ENCODE results near the gene TASP1. TPM values are rescaled to one million over a fixed set of nuclear protein-coding genes. Genes with fewer than 3 reads are reported as not detected.
"Not testable (repeated sequence)": the region's sequence is repeated elsewhere in the genome, so short reads cannot be mapped to it uniquely, and the experiment has no call there.

TASP1 gene
- total RNA-seq, 1 donor from 2014 or later: 9.2 TPM

DNA sequence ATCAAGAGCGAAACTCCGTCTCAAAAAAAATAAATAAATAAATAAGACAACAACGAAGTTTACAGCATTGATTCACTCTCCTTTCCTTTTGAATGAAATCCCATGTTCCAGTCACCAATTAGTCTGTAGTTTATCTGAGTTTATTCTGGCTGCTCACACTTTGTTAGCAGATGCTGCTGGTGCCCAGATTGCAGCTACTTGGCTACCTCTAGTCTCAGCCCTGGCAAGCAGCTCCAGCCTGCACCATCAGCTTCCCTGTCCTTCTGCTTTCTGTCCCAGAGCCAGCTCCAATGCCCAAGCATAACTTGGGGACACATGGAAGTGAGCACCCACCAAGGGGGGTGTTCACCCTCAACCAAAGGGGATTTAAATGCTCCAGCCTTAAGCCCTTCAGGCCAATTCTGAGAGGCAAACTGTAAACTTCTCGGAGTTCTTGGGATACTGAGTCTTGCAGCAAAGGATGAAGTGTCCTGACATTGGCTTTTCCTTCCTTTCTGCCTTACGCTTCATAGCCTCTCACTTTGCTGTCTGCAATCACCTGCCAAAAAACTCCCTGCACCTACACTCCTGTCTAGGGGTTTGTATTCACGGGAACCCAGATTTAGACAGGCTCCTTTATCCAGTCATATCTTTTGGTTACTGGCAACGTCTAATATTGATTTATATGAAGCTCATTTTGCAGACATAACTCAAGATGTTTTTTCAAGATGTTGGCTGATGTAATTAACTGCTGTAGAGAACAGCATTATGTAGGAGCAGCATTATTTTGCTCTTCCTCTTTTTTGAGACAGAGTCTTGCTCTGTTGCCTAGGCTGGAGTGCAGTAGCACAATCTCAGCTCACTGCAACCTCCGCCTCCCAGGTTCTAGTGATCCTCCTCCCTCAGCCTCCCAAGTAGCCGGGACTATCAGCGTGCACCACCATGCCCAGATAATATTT is 9.8 kb upstream of the TASP1 start:
- no peak for DNase-seq (ENCODE audit: low read depth, low spot score)

DNA sequence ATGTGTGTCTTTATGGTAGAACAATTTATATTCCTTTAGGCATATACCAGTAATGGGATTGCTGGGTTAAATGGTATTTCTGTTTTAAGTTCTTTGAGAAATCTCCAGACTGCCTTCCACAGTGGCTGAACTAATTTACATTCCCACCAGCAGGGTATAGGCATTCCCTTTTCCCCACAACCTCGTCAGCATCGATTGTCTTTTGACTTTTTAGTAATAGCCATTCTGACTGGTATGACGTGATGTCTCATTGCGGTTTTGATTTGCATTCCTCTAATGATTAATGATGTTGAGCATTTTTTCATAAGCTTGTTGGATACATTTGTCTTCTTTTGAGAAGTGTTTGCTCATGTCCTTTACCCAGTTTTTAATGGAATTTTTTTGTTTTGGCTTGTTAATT is 5.3 kb upstream of the TASP1 start:
- DNase-seq (ENCODE audit: low read depth, low spot score): no peak

DNA sequence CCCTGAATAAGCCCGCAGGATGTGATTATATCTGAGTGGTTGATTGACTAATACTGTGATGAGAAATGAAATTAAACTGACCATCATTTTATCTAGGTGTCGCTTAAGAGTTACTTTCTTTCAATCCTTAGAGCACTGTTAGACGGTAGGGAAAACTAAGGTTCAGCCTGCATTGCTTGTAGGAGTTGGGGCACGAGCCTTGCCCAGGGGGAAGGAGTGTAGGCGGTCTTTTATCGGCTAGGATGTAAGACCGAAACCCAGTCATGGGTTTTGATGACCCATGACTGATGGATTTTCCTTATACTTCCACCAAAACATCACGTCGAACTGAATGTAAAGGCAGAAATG is 392 bp upstream of the TASP1 start:
- DNase-seq (ENCODE audit: low read depth, low spot score): no peak

DNA sequence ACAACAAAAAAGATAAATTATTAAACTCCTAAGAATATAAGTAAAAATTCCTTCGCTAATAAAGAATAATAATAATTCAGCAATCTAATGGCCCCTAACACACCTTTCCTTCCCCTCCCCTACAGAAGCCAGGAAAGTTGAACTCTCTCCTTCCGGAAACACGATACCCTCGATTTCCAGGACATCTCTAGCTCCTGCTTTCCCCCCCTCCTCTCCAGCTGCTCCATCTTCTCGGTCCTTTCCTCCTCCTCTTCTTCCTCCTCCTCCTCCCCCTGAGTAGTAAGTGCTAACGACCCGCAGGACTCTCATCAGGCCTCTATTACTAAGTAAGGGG is 603 bp downstream of the TASP1 start:
- DNase-seq (ENCODE audit: low read depth, low spot score): no peak

DNA sequence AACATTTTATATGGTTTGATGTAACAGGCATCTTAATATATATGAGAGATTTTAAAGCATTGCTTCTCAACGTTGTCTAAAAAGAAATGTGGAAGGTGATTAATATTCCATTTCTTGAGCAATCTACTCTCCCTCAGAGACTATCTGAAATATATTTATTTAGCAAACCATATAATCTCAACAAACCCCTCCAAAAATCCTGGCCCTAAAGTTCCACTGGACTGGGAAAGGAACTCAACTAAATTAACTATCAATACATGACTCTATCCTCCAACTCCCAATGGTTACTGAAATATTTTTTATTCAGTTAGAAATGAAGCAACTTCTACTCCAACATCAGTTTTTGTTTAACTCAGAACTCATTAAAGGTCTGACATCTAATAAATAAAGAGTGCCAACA is 6.3 kb downstream of the TASP1 start:
- DNase-seq (ENCODE audit: low read depth, low spot score): no peak

DNA sequence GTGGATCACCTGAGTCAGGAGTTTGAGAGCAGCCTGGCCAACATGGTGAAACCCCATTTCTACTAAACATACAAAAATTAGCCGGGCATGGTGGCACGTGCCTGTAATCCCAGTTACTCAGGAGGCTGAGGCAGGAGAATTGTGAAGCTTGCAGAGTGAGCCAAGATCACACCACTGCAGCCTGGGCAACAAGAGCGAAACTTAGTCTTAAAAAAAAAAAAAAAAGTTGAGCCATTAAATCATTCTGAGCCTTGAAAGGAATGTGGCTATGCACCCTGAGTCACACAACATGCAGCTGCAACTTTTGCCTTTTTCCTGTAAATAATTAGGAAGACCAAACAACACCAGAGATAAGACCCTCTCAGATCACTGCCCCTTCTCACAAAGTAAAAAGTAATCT is 11.2 kb downstream of the TASP1 start:
- DNase-seq (ENCODE audit: low read depth, low spot score): not testable (repeated sequence)

DNA sequence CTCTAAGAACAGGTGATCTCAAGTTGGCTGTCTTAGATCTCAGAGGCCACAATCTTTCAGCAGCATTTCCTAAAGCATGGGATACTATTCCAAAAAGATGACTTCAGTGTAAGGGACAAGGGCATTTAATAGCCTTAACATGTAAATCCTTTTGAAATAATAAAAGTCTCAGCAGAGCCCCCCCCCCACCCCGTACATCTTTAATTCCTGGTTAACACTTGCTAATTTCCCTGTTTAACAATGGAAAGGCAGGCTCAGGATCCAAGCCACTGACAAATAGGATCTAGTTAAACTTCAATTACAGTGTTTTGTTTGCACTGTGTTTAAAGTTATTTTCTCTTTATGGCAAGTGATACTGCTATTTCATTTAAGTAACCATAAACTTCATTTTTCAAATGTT is 12.0 kb downstream of the TASP1 start:
- no peak for DNase-seq (ENCODE audit: low read depth, low spot score)

DNA sequence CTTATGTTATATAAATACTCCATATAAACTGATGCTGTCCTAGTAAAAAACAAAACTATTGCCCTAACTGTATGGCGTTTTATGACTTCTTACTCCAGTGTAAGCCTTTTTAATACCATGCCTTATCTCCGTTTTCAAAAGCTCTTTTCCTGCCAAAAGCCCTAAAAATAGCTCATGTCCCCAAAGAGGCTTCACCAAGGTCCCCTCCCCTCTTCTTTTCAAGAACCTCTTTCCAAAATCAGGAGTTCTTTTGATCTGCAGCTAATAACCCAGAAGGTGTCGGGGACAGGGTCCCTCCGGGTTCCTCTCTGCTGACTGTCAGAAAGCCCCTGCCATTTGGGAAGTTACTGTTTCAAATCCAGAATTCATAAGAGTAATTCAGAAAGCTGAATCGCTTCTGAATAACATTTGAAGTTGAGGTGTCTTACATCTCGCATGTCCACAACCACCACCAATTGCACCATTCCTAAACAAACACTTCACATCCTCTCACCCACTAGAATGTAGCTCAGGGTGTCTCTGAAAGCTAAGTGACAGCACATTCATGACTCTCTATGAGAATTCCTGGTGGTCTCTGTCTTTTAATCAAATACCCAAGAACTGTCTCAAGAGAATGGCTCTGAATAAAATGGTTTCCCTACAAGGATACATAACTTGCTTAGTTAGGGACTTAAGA is 13.3 kb downstream of the TASP1 start:
- DNase-seq (ENCODE audit: low read depth, low spot score): no peak

DNA sequence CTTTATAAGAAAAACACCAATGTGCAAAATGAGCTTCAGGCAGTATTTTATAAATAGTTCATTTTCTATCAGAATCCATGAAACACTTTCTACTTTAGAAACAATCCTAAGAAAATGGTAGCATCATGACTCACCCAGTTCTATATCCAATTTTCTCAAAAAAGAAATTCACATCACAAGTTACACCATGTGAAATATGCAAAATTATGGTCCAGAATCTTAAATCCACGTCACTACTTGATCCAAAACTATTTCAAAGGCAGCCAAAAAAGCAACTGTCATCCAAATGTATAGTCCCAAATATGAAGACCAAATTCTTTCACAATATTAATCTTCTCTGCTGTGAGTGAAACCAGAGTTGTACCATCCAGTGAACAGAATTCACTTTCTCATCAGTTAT is 19.3 kb downstream of the TASP1 start:
- not testable (repeated sequence) for DNase-seq (ENCODE audit: low read depth, low spot score)

DNA sequence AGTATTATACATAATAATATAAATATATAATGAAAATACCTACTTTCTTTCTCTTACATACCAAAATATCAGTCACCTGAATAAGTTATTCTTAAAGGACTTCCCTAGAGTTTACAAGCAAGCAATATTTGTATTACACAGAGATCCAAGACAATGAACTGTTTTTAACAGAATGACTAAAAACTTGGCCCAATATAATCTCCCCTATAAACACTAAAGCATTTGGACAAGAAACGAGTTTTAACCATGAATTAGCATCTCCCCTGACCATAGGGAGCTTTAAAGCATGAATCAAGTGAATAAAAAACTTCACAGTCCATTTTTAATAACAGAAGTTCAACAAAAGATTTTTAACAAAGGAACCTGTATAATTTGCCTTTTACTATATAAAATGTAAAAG is 20.3 kb downstream of the TASP1 start:
- not testable (repeated sequence) for DNase-seq (ENCODE audit: low read depth, low spot score)

DNA sequence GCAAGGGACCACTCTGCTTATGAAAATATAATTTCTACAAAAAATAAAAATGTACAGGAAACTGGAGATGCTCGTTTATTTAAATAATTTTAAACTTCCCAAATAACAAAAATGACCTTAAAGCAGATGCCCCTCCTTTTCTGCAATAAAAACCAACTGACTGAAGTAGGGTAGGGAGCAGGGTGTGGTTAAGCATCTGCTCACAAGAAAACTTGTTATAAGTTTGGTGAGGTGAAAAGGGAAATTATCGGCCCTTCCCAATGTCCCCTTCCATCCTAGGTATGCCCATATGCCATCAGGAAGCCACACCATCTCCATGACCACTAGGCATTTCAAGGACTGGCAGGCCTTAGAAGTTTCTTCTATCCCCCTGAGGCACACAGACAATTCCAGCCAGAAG is 21.1 kb downstream of the TASP1 start:
- DNase-seq (ENCODE audit: low read depth, low spot score): not testable (repeated sequence)

DNA sequence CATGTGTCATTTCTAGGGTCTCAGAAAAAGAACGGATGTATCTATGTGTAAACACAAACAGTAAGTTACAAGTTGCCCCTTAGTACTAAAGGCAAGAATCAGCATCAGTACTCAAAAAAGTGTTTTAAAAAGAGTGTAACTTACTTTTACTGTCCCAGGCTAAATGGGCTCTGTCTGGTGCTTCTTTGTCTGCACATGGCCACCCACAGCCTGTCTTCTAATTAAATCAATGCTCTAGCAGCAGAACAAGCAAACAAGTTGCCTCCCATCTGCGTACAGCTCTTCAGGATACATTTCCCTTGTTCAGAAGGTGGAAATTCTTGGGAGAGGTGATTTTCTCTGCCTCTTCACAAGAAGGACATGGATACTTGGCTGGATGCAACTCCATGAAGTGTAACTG is 22.0 kb downstream of the TASP1 start:
- DNase-seq (ENCODE audit: low read depth, low spot score): not testable (repeated sequence)

DNA sequence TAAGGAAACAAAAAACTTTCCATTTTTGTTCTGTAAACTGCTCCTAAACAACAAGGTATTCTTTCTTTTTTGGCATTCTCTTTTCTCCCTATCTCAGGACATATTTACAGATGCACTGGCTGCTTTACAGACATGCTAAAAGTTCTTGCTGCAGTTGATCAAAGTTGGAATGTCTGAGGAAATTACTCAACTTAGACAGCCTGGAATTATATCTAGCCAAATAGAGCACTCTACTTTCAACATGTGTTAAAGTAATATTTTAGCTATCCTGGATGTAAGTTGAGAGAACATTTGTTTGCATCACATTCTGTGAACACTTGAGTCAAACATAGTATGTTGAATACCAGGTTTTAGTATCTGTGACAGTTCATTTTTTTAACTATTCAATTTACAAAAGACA is 24.8 kb downstream of the TASP1 start:
- no peak for DNase-seq (ENCODE audit: low read depth, low spot score)

DNA sequence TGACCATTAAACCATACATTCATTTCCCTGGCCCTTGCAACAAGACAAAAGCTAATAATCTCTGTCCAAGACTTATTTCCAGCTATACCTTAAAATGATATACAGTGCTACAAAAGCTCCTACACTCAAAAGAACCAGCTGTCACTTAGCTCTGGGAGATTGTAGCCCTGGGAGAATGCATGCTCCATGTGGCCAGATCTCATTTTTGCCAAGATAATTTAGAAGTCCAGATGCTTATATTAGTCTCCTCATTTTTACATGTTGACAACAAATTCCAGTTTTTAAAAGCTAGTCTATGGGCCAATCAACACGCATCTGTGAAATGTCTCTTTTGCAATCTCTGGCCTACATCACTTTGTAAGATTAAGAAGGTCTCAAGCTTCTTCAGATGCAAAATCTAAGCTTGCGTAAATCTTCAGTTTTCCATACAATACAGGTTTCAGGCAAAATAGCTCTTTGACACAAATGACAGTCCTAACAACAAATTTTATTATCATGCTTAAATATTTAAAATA is 27.1 kb downstream of the TASP1 start:
- no peak for DNase-seq (ENCODE audit: low read depth, low spot score)

DNA sequence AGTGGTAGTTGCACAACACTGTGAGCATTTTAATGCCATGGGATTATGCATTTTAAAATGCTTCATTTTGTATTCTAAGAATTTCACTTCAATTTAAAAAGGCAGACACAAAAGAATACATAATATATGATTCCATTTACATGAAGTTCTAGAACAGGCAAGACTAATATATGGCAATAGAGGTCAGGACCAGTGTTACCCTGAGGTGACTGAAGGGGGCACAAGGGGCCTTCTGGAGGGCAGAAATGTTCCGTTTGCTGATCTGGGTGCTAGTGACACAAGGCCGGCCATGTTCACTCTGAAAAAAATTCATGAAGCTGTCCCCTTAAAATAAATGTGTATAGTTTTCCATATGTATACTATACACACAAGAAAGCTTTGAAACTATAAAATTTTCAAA is 28.5 kb downstream of the TASP1 start:
- no peak for DNase-seq (ENCODE audit: low read depth, low spot score)

DNA sequence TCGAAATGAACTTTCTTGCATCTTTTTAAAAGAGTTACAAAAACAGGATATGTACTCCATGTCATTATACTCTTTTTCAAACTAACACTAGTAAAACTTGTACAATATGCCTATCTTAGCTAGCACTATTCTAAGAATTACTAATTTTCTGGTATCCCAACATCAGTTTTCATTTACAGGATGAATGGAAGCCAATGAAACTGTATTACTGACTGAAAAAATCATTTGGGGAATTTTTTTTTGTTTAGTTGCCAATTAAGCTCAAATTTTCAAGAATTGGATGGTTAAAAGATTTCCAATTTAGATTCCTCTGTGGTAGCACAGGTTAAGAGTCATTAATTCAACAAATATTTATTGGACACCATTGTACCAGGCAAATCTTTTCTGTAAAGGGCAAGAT is 30.7 kb downstream of the TASP1 start:
- no peak for DNase-seq (ENCODE audit: low read depth, low spot score)

DNA sequence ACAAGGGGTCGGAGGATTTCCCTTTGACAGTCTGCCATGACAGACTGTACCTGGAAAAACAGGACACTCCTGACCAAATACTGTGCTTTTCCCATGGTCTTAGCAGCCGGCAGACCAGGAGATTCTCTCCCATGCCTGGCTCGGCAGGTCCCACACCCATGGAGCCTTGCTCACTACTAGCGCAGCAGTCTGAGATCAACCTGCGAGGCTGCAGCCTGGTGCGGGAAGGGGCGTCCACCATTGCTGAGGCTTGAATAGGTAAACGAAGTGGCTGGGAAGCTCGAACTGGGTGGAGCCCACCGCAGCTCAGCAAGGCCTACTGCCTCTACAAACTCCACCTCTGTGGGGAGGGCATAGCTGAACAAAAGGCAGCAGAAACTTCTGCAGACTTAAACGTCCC is 45.3 kb downstream of the TASP1 start:
- not testable (repeated sequence) for DNase-seq (ENCODE audit: low read depth, low spot score)

DNA sequence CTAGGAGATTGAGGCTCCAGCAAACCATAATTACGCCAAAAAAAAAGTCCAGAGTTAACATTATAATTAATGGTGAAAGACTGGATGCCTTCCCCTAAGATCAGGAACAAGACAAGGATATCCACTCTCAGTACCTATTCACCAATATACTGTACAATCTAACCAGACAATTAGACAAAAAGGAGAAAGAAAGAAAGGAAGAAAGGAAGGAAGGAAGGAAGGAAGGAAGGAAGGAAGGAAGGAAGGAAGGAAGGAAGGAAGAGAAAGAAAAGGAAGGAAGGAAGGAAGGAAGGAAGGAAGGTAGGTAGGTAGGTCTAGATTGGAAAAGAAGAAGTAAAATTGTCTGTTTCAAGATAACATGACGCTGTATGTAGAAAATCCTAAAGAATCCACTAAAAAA is 50.7 kb downstream of the TASP1 start:
- no peak for DNase-seq (ENCODE audit: low read depth, low spot score)

DNA sequence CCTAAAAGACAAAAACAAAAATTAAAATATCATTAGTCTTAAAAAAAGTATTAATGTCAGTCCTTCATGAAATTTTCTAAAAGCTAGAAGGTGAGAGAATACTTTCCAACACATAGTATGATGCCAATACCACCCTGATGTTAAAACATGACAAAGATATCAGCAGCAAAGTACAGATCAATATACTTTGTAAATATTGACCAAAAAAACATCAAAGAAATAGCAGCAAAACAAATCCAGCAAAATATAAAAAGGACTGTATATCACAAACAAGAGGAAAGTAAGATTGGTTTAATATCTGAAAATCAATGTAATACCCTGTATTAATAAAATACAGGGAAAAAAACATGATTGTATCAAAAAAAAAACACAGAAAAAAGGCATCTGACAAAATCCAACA is 51.4 kb downstream of the TASP1 start:
- no peak for DNase-seq (ENCODE audit: low read depth, low spot score)

DNA sequence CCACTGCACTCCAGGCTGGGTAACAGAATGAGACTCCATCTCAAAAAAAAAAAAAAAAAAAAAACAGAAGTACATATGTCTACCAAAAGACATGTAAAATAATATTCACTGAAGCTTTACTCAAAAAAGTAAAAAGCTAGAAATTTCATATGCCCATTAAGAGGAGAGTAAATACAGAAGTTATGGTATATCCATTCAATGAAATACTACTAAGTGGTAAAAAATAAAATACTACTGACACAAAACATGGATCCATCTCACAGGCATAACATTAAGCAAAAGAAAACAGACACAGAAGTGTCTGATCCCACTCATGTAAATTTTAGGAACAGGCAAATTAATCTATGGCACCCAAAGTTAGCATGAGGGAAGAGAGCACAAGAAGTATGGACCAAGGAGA is 52.6 kb downstream of the TASP1 start:
- DNase-seq (ENCODE audit: low read depth, low spot score): no peak

DNA sequence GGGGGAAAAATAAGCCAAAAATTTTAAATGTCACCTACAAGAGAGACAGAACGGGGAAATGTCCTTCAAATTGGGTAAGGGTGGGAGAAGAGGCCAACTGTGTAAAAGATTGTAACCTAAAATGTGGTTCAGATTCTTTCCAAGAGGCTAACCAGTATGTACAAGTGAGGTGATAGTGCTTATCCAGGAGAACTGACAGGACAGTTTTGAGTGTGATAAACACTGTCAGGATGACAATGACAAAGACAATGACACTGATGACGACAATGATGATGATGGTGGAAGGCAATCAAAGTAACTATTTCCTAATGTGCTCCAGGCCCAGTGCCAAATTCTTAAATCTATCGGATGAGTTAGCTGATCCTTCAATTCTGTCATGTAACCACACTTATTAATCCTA is 57.3 kb downstream of the TASP1 start:
- DNase-seq (ENCODE audit: low read depth, low spot score): no peak

DNA sequence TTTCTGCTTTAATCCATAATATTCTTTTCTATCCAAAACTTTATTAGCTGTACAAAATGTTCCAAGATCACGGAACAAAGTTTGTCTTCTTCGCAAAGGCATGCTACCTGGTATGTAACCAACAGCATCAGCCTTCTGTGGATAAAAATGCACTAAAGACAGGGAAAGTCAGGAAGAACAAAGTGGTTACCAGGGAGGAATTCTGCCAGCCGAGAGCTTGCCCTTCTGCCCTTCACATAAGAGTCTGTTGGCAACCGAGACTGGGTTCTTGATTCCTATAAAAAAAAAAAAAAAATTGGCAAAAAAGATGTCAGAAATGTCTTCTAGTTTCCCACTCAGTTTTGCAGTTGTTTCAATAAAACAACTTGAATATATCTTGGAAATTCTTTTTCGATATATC is 58.0 kb downstream of the TASP1 start:
- DNase-seq (ENCODE audit: low read depth, low spot score): no peak

DNA sequence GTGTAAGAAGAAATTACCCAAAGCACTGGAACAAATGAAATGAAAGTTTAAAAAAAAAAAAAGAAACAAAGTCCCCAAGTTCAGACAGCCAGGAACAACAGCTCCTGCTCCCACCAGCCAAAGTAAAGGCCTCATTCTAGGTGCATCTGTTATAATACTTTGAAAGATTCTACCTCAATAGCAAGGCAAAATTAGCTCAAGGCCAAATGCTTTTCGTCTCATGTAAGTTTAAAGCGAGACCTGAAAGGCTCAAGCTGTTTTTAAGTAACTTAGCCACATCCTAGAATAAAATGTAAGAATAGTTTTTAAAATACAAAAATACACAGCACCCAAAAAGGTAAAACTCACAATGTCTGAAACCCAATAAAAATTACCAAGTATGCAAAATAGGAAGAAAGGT is 64.7 kb downstream of the TASP1 start:
- DNase-seq (ENCODE audit: low read depth, low spot score): no peak
